ENCODE measurements around the gene NOC2L.

The NOC2L gene

DNA sequence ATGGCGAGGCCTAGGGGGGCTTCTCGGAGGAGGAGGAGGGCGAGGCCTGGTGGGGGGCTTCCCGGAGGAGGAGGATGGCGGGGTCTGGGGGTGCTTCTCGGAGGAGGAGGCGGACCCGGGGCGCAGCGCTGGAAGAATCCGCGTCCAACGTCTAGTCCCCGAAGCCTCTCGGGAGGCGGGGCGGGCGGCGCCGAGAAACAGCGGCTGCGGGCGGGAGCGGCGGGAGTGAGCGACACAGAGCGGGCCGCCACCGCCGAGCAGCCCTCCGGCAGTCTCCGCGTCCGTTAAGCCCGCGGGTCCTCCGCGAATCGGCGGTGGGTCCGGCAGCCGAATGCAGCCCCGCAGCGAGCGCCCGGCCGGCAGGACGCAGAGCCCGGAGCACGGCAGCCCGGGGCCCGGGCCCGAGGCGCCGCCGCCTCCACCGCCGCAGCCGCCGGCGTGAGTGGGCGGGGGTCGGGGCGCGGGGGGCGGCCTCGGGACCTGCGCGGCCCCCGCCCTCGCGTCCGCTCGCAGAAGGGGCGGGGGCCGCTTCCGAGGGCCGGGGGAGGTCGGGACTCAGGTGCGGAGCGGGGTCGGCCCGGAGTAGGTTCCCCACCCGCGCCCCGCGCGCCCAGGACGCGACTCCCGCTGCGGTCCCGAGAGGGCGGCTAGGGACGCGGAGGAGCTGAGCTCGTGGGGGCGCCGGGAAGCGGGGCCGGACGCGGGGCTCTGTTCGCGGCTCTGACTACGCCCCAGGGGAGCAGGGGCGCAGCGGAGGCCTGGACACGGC, 1.5 kb upstream of the NOC2L start, which contains the start of gene KLHL17:
Gene KLHL17 (plus strand): TSS at position 222 of the 769 bp plus-strand sequence. CDS start 110 bp downstream, at position 332.
- TF ChIP-seq TCF12 (IDR thresholded peaks at IDR 0.05; ENCODE audit: low read depth) (no peak), CEBPB (IDR thresholded peaks at IDR 0.05) (no peak), EGR1 (IDR thresholded peaks at IDR 0.05) (no peak), CREB1 (IDR thresholded peaks at IDR 0.05; ENCODE audit: low read depth) (no peak), RAD21 (IDR thresholded peaks at IDR 0.05; ENCODE audit: low read depth) (no peak), NFIC (IDR thresholded peaks at IDR 0.05) (no peak), TAF1 (IDR thresholded peaks at IDR 0.05; ENCODE audit: low read depth) (no peak)

DNA sequence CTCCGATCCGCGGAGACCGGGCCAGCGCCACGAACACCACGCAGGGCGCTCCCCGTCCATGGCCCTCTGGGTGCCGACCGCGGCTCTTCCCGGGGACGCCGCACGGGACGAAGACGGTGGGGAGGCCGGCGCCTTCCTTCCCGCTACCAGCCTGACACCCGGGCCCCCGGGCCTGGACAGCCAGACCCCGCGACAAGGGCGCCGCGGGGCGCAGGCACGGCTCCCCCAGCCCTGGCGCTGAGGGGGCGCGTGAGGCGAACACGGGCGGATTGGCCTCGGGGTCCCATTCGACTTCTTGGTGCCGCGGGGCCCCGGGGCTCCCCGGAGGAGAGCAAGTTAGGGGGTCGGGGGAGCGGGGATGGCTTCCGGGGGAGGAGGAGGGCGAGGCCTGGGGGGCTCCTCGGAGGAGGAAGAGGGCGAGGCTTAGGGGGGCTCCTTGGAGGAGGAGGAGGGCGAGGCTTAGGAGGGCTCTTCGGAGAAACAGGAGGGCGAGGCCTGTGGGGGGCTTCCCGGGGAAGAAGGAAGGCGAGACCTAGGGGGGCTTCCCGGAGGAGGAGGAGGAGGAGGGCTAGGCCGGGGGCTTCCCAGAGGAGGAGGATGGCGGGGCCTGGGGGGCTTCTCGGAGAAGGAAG, 791 bp upstream of the NOC2L start:
- TF ChIP-seq, protein P1, sequence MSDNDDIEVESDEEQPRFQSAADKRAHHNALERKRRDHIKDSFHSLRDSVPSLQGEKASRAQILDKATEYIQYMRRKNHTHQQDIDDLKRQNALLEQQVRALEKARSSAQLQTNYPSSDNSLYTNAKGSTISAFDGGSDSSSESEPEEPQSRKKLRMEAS (IDR thresholded peaks at IDR 0.05), result no peak
- no peak for TF ChIP-seq NFIC (IDR thresholded peaks at IDR 0.05)
- TF ChIP-seq CREB1 (IDR thresholded peaks at IDR 0.05; ENCODE audit: low read depth), result no peak
- no peak for TF ChIP-seq FOXM1 (IDR thresholded peaks at IDR 0.05; ENCODE audit: borderline replicate concordance, low read depth)
- TF ChIP-seq CEBPB (IDR thresholded peaks at IDR 0.05), result no peak
- TF ChIP-seq EGR1 (IDR thresholded peaks at IDR 0.05), result no peak
- no peak for TF ChIP-seq TAF1 (IDR thresholded peaks at IDR 0.05; ENCODE audit: low read depth)
- TF ChIP-seq RAD21 (IDR thresholded peaks at IDR 0.05; ENCODE audit: low read depth), result no peak
- TF ChIP-seq TEAD4 (IDR thresholded peaks at IDR 0.05), result no peak
- TF ChIP-seq, protein P2, sequence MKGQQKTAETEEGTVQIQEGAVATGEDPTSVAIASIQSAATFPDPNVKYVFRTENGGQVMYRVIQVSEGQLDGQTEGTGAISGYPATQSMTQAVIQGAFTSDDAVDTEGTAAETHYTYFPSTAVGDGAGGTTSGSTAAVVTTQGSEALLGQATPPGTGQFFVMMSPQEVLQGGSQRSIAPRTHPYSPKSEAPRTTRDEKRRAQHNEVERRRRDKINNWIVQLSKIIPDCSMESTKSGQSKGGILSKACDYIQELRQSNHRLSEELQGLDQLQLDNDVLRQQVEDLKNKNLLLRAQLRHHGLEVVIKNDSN (IDR thresholded peaks at IDR 0.05), result no peak
- TF ChIP-seq, protein P3, sequence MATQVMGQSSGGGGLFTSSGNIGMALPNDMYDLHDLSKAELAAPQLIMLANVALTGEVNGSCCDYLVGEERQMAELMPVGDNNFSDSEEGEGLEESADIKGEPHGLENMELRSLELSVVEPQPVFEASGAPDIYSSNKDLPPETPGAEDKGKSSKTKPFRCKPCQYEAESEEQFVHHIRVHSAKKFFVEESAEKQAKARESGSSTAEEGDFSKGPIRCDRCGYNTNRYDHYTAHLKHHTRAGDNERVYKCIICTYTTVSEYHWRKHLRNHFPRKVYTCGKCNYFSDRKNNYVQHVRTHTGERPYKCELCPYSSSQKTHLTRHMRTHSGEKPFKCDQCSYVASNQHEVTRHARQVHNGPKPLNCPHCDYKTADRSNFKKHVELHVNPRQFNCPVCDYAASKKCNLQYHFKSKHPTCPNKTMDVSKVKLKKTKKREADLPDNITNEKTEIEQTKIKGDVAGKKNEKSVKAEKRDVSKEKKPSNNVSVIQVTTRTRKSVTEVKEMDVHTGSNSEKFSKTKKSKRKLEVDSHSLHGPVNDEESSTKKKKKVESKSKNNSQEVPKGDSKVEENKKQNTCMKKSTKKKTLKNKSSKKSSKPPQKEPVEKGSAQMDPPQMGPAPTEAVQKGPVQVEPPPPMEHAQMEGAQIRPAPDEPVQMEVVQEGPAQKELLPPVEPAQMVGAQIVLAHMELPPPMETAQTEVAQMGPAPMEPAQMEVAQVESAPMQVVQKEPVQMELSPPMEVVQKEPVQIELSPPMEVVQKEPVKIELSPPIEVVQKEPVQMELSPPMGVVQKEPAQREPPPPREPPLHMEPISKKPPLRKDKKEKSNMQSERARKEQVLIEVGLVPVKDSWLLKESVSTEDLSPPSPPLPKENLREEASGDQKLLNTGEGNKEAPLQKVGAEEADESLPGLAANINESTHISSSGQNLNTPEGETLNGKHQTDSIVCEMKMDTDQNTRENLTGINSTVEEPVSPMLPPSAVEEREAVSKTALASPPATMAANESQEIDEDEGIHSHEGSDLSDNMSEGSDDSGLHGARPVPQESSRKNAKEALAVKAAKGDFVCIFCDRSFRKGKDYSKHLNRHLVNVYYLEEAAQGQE (IDR thresholded peaks at IDR 0.05; ENCODE audit: low read depth), result no peak
- no peak for TF ChIP-seq EP300 (IDR thresholded peaks at IDR 0.05; ENCODE audit: borderline replicate concordance)
- TF ChIP-seq TCF12 (IDR thresholded peaks at IDR 0.05; ENCODE audit: low read depth), result no peak

DNA sequence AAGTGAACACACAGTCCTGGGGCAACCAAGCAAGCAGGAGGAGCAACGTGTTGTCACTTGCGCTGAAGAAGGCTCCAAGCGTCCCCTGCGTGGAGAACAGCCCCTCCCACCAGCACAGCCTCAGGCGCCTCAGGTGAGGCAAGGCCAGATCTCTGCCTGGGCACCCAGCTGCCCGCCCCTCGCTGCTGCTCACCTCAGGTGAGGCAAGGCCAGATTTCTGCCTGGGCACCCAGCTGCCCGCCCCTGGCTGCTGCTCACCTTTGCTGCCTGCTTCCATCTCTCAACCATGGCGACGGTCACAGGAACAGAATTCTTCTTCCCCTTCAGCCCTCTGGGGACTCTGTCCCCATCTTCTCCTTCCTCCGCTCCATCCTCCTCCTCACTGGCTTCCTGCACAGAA, 2.4 kb downstream of the NOC2L start:
- TF ChIP-seq EGR1 (IDR thresholded peaks at IDR 0.05) (no peak), YY1 (IDR thresholded peaks at IDR 0.05; ENCODE audit: low read depth) (no peak), RAD21 (IDR thresholded peaks at IDR 0.05; ENCODE audit: low read depth) (no peak), TEAD4 (IDR thresholded peaks at IDR 0.05) (no peak), CREB1 (IDR thresholded peaks at IDR 0.05; ENCODE audit: low read depth) (no peak), TAF1 (IDR thresholded peaks at IDR 0.05; ENCODE audit: low read depth) (no peak), FOXM1 (IDR thresholded peaks at IDR 0.05; ENCODE audit: borderline replicate concordance, low read depth) (no peak), CEBPB (IDR thresholded peaks at IDR 0.05) (no peak)
- TF ChIP-seq, protein P2 (IDR thresholded peaks at IDR 0.05), result no peak
- TF ChIP-seq, protein P3 (IDR thresholded peaks at IDR 0.05; ENCODE audit: low read depth), result no peak
- TF ChIP-seq, protein P1 (IDR thresholded peaks at IDR 0.05), result no peak

DNA sequence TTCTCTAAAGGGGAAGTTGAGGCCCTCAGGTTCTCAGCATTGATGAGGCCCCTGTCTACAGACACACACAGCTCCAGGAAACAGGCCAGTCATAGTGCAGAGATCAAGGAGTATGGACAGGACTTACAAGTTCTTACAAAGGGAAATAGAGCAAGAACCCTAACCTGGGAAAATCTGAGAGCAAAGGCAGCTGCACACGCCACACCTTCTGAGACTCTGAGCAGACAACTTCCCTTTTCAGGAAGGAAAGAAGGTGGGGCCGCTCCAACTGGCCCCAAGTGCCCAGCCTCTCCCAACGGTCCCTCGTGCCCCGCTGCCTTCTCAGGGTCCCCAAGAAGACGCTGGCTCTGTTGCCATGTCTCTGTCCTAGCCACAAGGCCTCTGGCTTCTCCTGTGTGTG, 3.6 kb downstream of the NOC2L start:
- TF ChIP-seq CEBPB (IDR thresholded peaks at IDR 0.05), result no peak
- no peak for TF ChIP-seq ZBTB7A (IDR thresholded peaks at IDR 0.05; ENCODE audit: low read depth)
- no peak for TF ChIP-seq CREB1 (IDR thresholded peaks at IDR 0.05; ENCODE audit: low read depth)
- TF ChIP-seq EP300 (IDR thresholded peaks at IDR 0.05; ENCODE audit: borderline replicate concordance), result no peak
- no peak for TF ChIP-seq EGR1 (IDR thresholded peaks at IDR 0.05)
- no peak for TF ChIP-seq TCF12 (IDR thresholded peaks at IDR 0.05; ENCODE audit: low read depth)
- no peak for TF ChIP-seq TEAD4 (IDR thresholded peaks at IDR 0.05)
- TF ChIP-seq, protein P2 (IDR thresholded peaks at IDR 0.05), result no peak
- no peak for TF ChIP-seq TAF1 (IDR thresholded peaks at IDR 0.05; ENCODE audit: low read depth)
- TF ChIP-seq, protein P1 (IDR thresholded peaks at IDR 0.05), result no peak
- no peak for TF ChIP-seq RAD21 (IDR thresholded peaks at IDR 0.05; ENCODE audit: low read depth)
- TF ChIP-seq YY1 (IDR thresholded peaks at IDR 0.05; ENCODE audit: low read depth), result no peak
- TF ChIP-seq, protein P3 (IDR thresholded peaks at IDR 0.05; ENCODE audit: low read depth), result no peak
- no peak for TF ChIP-seq NFIC (IDR thresholded peaks at IDR 0.05)
- no peak for TF ChIP-seq FOXM1 (IDR thresholded peaks at IDR 0.05; ENCODE audit: borderline replicate concordance, low read depth)
